Neutrophil (primary cell): ENCODE measurements around the gene PRR35.

Source experiments
- H3K27ac ChIP-seq: fragments of 200-600 bp; sonication (generic); 2 replicates; pipeline ENCODE4 v1.5.1; 2016; ENCODE audit warnings: mild to moderate bottlenecking, moderate library complexity
- H3K27me3 ChIP-seq: fragments of 200-600 bp; sonication (generic); 2 replicates; pipeline ENCODE4 v1.6.0; 2016; ENCODE audit warnings: mild to moderate bottlenecking
- H3K36me3 ChIP-seq: fragments of 200-600 bp; sonication (generic); 2 replicates; pipeline ENCODE4 v1.5.1; 2017
- H3K4me1 ChIP-seq, 2 experiments: fragments of 200-600 bp in 1 of 2; sonication (generic) in 1 of 2; 1 replicate in 1 of 2; 2 replicates in 1 of 2; pipeline versions ENCODE4 v1.5.1 to v1.6.1; 2013 to 2016; ENCODE audit warnings: low read depth in 1 of 2, low read length in 1 of 2, mild to moderate bottlenecking in 1 of 2, moderate library complexity in 1 of 2; ENCODE audit not compliant: control insufficient read depth in 1 of 2, insufficient read depth in 1 of 2
- H3K4me3 ChIP-seq, 2 experiments: fragments of 200-600 bp in 1 of 2; sonication (generic) in 1 of 2; 1 replicate in 1 of 2; 2 replicates in 1 of 2; pipeline ENCODE4 v1.5.1; 2013 to 2016; ENCODE audit warnings: low read depth in 1 of 2, low read length in 1 of 2, mild to moderate bottlenecking in 1 of 2, moderate library complexity in 1 of 2
- H3K9me3 ChIP-seq: fragments of 200-600 bp; sonication (generic); 2 replicates; pipeline ENCODE4 v1.5.1; 2016
- CTCF ChIP-seq: fragments of 200-600 bp; sonication (generic); IDR thresholded peaks from 2 replicates; pipeline ENCODE4 v1.5.1; 2016; ENCODE audit warnings: antibody characterized with exemption

Gene PRR35

GRCh38 chr16:586047-586644 is 26.0 kb downstream of the PRR35 start:
- no peak for TF ChIP-seq CTCF
- H3K4me1 ChIP-seq, result peaks cover 22 to 25% of the 10 kb centered on the region in 2 experiments

GRCh38 chr16:586645-587590 is 26.7 kb downstream of the PRR35 start:
- no peaks in the 10 kb centered on the region for H3K9me3 ChIP-seq
- H3K27me3 ChIP-seq, result peaks cover 12% of the 10 kb centered on the region
- no peak overlapping the region for H3K27ac ChIP-seq
- no peak for TF ChIP-seq CTCF
- no peak overlapping the region for H3K4me3 ChIP-seq
- H3K4me1 ChIP-seq, result peaks cover 30 to 33% of the 10 kb centered on the region in 2 experiments
- H3K36me3 ChIP-seq, result peaks cover 10% of the 10 kb centered on the region

More at GRCh38 chr16:586047-586644, 26.0 kb downstream of the PRR35 start:
- Histone ChIP-seq H3K9me3 (no peaks in the 10 kb centered on the region), H3K4me3 (no peak overlapping the region), H3K36me3 (peaks cover 10% of the 10 kb centered on the region), H3K27me3 (peaks cover 12% of the 10 kb centered on the region), H3K27ac (no peak overlapping the region)

- Histone ChIP-seq H3K4me3 (peak overlapping the region; percentile 79 to 99), H3K9me3 (no peaks in the 10 kb centered on the region), H3K27me3 (peaks cover 12% of the 10 kb centered on the region), H3K4me1 (peaks cover 47 to 49% of the 10 kb centered on the region in 2 experiments), H3K27ac (peak overlapping the region; percentile 96), H3K36me3 (peaks cover under 1% of the 10 kb centered on the region)
- TF ChIP-seq CTCF, result no peak
These were observed 28.4 kb downstream of the PRR35 start for GRCh38 chr16:588639-588888.

GRCh38 chr16:588889-589657 is 28.9 kb downstream of the PRR35 start:
- Histone ChIP-seq H3K27me3 (peaks cover 12% of the 10 kb centered on the region), H3K4me3 (peak overlapping the region; percentile 79 to 99), H3K27ac (peak overlapping the region; percentile 96), H3K4me1 (peaks cover 52 to 54% of the 10 kb centered on the region in 2 experiments), H3K36me3 (no peaks in the 10 kb centered on the region), H3K9me3 (no peaks in the 10 kb centered on the region)
- peak; percentile 32 for TF ChIP-seq CTCF

- peaks cover 58 to 61% of the 10 kb centered on the region in 2 experiments for H3K4me1 ChIP-seq
- H3K27me3 ChIP-seq, result peaks cover 12% of the 10 kb centered on the region
- H3K9me3 ChIP-seq, result no peaks in the 10 kb centered on the region
- no peaks in the 10 kb centered on the region for H3K36me3 ChIP-seq
- TF ChIP-seq CTCF, result no peak
- peak within 1 kb of the TSS; percentile 79 to 99 for H3K4me3 ChIP-seq
- peak within 1 kb of the TSS; percentile 96 for H3K27ac ChIP-seq
These were observed 29.5 kb downstream of the PRR35 start, which contains the start of gene RAB40C for GRCh38 chr16:589658-590187. TSS of gene RAB40C (plus strand) at chr16:590066. CDS start at chr16:590292, 226 bp downstream.
